GM12878 (cell line): Measurements from ENCODE around the gene HMOX1. TPM values are rescaled to one million over a fixed set of nuclear protein-coding genes. Genes with fewer than 3 reads are reported as not detected.

Experiments used
- ATAC-seq: fragments of 200-7000 bp; cut with Tn5 transposase; 3 replicates; pipeline ENCODE4 v1.9.1; 2020; ENCODE audit warnings: mild to moderate bottlenecking, moderate library complexity
- BruUV-seq: library from RNA; stranded (reverse); fragments of 400-500 nt; replicated peaks from 2 replicates; lab custom pipeline; 2021; lab: Mats Ljungman, UMichigan
- CTCF ChIA-PET: fragments of 300-600 bp; sonication (Branson Sonifier 250); formaldehyde crosslinking; extraction: SDS; loops from one replicate; lab custom pipeline; 2021; ENCODE audit warnings: inconsistent platforms; lab: Yijun Ruan, JAX
- POLR2A ChIA-PET: fragments of 350-600 bp; formaldehyde crosslinking; extraction: SDS; loops from one replicate; lab custom pipeline; 2021; ENCODE audit warnings: inconsistent platforms; lab: Charles Lee
- RAD21 ChIA-PET: fragments of 300-600 bp; sonication (Branson Sonifier 250); formaldehyde crosslinking; loops from one replicate; lab custom pipeline; 2023; ENCODE audit warnings: antibody characterized with exemption; ENCODE audit not compliant: unreplicated experiment; lab: Charles Lee
- SMC1A ChIA-PET: fragments of 300-600 bp; sonication (Branson Sonifier 250); formaldehyde crosslinking; loops from one replicate; lab custom pipeline; 2023; ENCODE audit not compliant: unreplicated experiment, uncharacterized antibody; lab: Charles Lee
- DNase-seq: peaks from one replicate; pipeline ENCODE4 v3.0.0-alpha.2; 2011; ENCODE audit warnings: low read depth, low spot score
- FAIRE-seq: peaks from 3 replicates; lab custom pipeline; 2011; peaks lifted over from hg19 to GRCh38; lab: Jason Lieb, UNC
- H2AFZ ChIP-seq: 2 replicates; pipeline ENCODE4 v1.6.0; 2011; ENCODE audit warnings: low read depth, low read length, control low read depth; ENCODE audit not compliant: control insufficient read depth
- H3K27ac ChIP-seq: 2 replicates; pipeline ENCODE4 v1.5.1; 2011; ENCODE audit warnings: control low read depth; ENCODE audit not compliant: control insufficient read depth, insufficient read depth
- H3K27me3 ChIP-seq, 2 experiments: replicated peaks in 1 of 2; 2 replicates each; pipeline versions ENCODE4 v1.6.0 to v1.6.1; 2011; ENCODE audit warnings: low read length in 1 of 2; ENCODE audit not compliant: control insufficient read depth in 2 of 2, insufficient read depth in 2 of 2
- H3K36me3 ChIP-seq, 2 experiments: 2 replicates each; pipeline ENCODE4 v1.5.1; 2011; ENCODE audit warnings: low read length in 1 of 2; ENCODE audit not compliant: control insufficient read depth in 2 of 2, insufficient read depth in 2 of 2
- H3K4me1 ChIP-seq: 2 replicates; pipeline ENCODE4 v1.6.1; 2011; ENCODE audit warnings: mild to moderate bottlenecking, low read length, moderate library complexity, mixed read lengths; ENCODE audit not compliant: control insufficient read depth, insufficient read depth
- H3K4me2 ChIP-seq: 2 replicates; pipeline ENCODE4 v1.6.0; 2011; ENCODE audit warnings: control low read depth; ENCODE audit not compliant: control insufficient read depth, insufficient read depth
- H3K4me3 ChIP-seq: fragments of 200-600 bp; sonication (generic); 2 replicates; pipeline ENCODE4 v1.5.1; 2016
- H3K79me2 ChIP-seq: 2 replicates; pipeline ENCODE4 v1.6.0; 2011; ENCODE audit warnings: low read length; ENCODE audit not compliant: control insufficient read depth, insufficient read depth
- H3K9ac ChIP-seq: 2 replicates; pipeline ENCODE4 v1.8.0; 2011; ENCODE audit warnings: low read length, control low read depth, mixed read lengths; ENCODE audit not compliant: control insufficient read depth, insufficient read depth
- H3K9me3 ChIP-seq: replicated peaks from 3 replicates; pipeline ENCODE4 v1.5.1; 2011; ENCODE audit warnings: mild to moderate bottlenecking, low read length; ENCODE audit not compliant: control insufficient read depth, insufficient read depth
- H4K20me1 ChIP-seq: 2 replicates; pipeline ENCODE4 v1.6.0; 2011; ENCODE audit not compliant: control insufficient read depth, insufficient read depth
- ASH2L ChIP-seq: fragments of 300-600, 200-600 bp; sonication (generic); IDR thresholded peaks from 2 replicates; pipeline ENCODE4 v1.6.1; 2017; ENCODE audit warnings: low read depth, mild to moderate bottlenecking, borderline replicate concordance
- BACH1 ChIP-seq: fragments of 450-650 bp; IDR thresholded peaks from 2 replicates; pipeline ENCODE4 v1.6.1; 2017; ENCODE audit warnings: mild to moderate bottlenecking, borderline replicate concordance
- BHLHE40 ChIP-seq, 2 experiments: fragments of 450-650 bp in 1 of 2; IDR thresholded peaks; 2 replicates each; pipeline ENCODE4 v1.6.1; 2011 to 2017; ENCODE audit warnings: low read depth in 2 of 2, borderline replicate concordance in 1 of 2, improper control_type of control experiment in 1 of 2, low read length in 1 of 2, mild to moderate bottlenecking in 1 of 2
- CBX3 ChIP-seq: fragments of 200-600 bp; sonication (generic); IDR thresholded peaks from 2 replicates; pipeline ENCODE4 v1.6.1; 2016; ENCODE audit warnings: low read depth, borderline replicate concordance
- EP300 ChIP-seq, 2 experiments: fragments of 150-350 bp in 1 of 2; IDR thresholded peaks; 2 replicates each; pipeline ENCODE4 v1.6.1; 2011 to 2012; ENCODE audit warnings: low read depth in 2 of 2, low read length in 2 of 2, borderline replicate concordance in 1 of 2, improper control_type of control experiment in 1 of 2, inconsistent platforms in 1 of 2; ENCODE audit not compliant: control insufficient read depth in 1 of 2
- FOXK2 ChIP-seq: fragments of 450-650 bp; IDR thresholded peaks from 2 replicates; pipeline ENCODE4 v1.6.1; 2017; ENCODE audit warnings: mild to moderate bottlenecking, moderate library complexity
- GATAD2B ChIP-seq: fragments of 450-650 bp; conservative IDR thresholded peaks from 2 replicates; pipeline ENCODE4 v1.6.1; 2017; ENCODE audit warnings: low read depth, mild to moderate bottlenecking, moderate library complexity
- JUND ChIP-seq: IDR thresholded peaks from 2 replicates; pipeline ENCODE4 v1.6.1; 2012; ENCODE audit warnings: low read depth, mild to moderate bottlenecking, low read length, improper control_type of control experiment, moderate library complexity
- NR2F1 ChIP-seq: fragments of 450-650 bp; conservative IDR thresholded peaks from 2 replicates; pipeline ENCODE4 v1.6.1; 2017; ENCODE audit warnings: mild to moderate bottlenecking
- PAX8 ChIP-seq: fragments of 450-650 bp; IDR thresholded peaks from 2 replicates; pipeline ENCODE4 v1.6.1; 2017; ENCODE audit warnings: mild to moderate bottlenecking, moderate library complexity
- RBBP5 ChIP-seq: fragments of 200-600 bp; sonication (generic); conservative IDR thresholded peaks from 2 replicates; pipeline ENCODE4 v1.6.1; 2016
- RCOR1 ChIP-seq: conservative IDR thresholded peaks from 2 replicates; pipeline ENCODE4 v1.6.1; 2012; ENCODE audit warnings: low read depth, low read length, improper control_type of control experiment
- SIN3A ChIP-seq: IDR thresholded peaks from 2 replicates; pipeline ENCODE4 v1.6.1; 2012; ENCODE audit warnings: low read depth, low read length, improper control_type of control experiment
- SMAD5 ChIP-seq: IDR thresholded peaks from 2 replicates; pipeline ENCODE4 v1.6.1; 2016; ENCODE audit warnings: antibody characterized with exemption, low read depth
- SREBF1 ChIP-seq: IDR thresholded peaks from 2 replicates; pipeline ENCODE4 v1.6.1; 2012; ENCODE audit warnings: mild to moderate bottlenecking, low read length
- SREBF2 ChIP-seq: IDR thresholded peaks from 2 replicates; pipeline ENCODE4 v1.6.1; 2012; ENCODE audit warnings: mild to moderate bottlenecking, low read length
- STAT1 ChIP-seq: fragments of 450-650 bp; conservative IDR thresholded peaks from 2 replicates; pipeline ENCODE4 v1.6.1; 2014; ENCODE audit warnings: antibody characterized with exemption, mild to moderate bottlenecking
- TCF12 ChIP-seq: IDR thresholded peaks from 2 replicates; pipeline ENCODE4 v1.6.1; 2011; ENCODE audit warnings: low read depth, mild to moderate bottlenecking, low read length
- TCF3 ChIP-seq: IDR thresholded peaks from 2 replicates; pipeline ENCODE4 v1.6.1; 2012; ENCODE audit warnings: low read depth, mild to moderate bottlenecking, low read length, borderline replicate concordance; ENCODE audit not compliant: insufficient read depth
- ZNF24 ChIP-seq: fragments of 450-650 bp; IDR thresholded peaks from 2 replicates; pipeline ENCODE4 v1.6.1; 2017; ENCODE audit warnings: antibody characterized with exemption, mild to moderate bottlenecking
- whole genome bisulfite sequencing: methylation state at CpG from one replicate; pipeline ENCODE4 v1.1.6; 2016; ENCODE audit warnings: low lambda C conversion rate; ENCODE audit not compliant: insufficient replicate concordance, insufficient coverage; ENCODE audit errors: missing lambda C conversion rate; 5-methylcytosine and 5-hydroxymethylcytosine counted together
- in situ Hi-C: fragments of 300-500 bp; cut with MboI; formaldehyde crosslinking; loops from 9 replicates; pipeline ENCODE4 v1.14.3; 2018; ENCODE audit warnings: mixed read lengths
- intact Hi-C: fragments of 100-400 bp; cut with micrococcal nuclease; formaldehyde crosslinking; loops from one replicate; pipeline ENCODE4 v1.14.2; 2022; ENCODE audit not compliant: unreplicated experiment
- polyA plus RNA-seq, 11 experiments: library from polyadenylated mRNA; depleted of rRNA in 4 of 11; unstranded in 6 of 11; stranded (reverse) in 5 of 11; fragments of >200 nt; fragmentation: Nextera tagmentation in 4 of 11; fragmentation: Illumina TruSeq in 1 of 11; extraction: Ambion mirVana in 4 of 11; extraction: Trizol in 1 of 11; gene quantifications; 1 replicate in 1 of 11; 2 replicates in 10 of 11; pipeline versions ENCODE4 v1.2.1 to v1.2.3, GENCODE V29; 2011 to 2016; ENCODE audit warnings: inconsistent platforms in 2 of 11, missing spikeins in 2 of 11, low read depth in 1 of 11
- total RNA-seq, 4 experiments: library from RNA; depleted of rRNA in 3 of 4; stranded (reverse); fragments of >200 nt in 3 of 4; fragmentation: Illumina TruSeq in 1 of 4; extraction: Trizol in 1 of 4; gene quantifications; 2 replicates each; pipeline versions ENCODE4 v1.2.1 to v1.2.3, GENCODE V29; 2013 to 2021
- TF ChIP-seq, protein P1 (sequence below): fragments of 450-650 bp; formaldehyde crosslinking; IDR thresholded peaks from 2 replicates; pipeline ENCODE4 v1.4.0; 2020; ENCODE audit warnings: mild to moderate bottlenecking, moderate library complexity
- TF ChIP-seq, protein P2 (sequence below): IDR thresholded peaks from 2 replicates; pipeline ENCODE4 v1.6.1; 2011; ENCODE audit warnings: borderline replicate concordance, low read depth, mild to moderate bottlenecking, moderate library complexity, mixed read lengths, low read length; ENCODE audit not compliant: insufficient read depth; ENCODE audit errors: extremely low read length

The HMOX1 gene
- total and polyA plus RNA-seq, 10 of the 15 experiments (the other 5 are each of a cell fraction or from before 2014, with no cell fraction given), result 1.5 to 36.7 (median 18.8) TPM

DNA sequence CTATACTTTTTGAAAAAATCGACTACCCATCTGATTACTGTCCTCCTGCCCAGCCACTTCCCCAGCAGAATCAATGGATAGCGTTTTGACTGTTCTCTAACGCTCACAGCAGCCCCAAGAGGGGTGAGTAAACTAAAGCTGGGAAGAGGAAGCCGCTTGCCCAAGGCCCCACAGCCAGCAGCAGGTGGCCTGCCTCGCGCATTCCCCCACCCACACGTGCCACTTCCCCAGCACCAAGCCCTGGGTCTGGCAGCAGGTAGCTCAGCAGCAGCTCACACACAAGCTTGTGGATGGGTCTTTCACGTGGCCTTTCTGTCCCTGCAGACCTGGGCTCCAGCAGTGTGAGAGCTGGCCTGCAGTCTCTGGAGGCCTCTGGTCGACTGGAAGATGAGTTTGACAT, 46.9 kb upstream of the HMOX1 start:
- Histone ChIP-seq H3K4me1 (peaks cover 9% of the 10 kb centered on the region), H3K79me2 (no peaks in the 10 kb centered on the region), H3K9me3 (no peaks in the 10 kb centered on the region), H3K27me3 (no peaks in the 10 kb centered on the region), H3K4me3 (no peak overlapping the region), H2AFZ (no peak overlapping the region), H3K9ac (no peak overlapping the region), H3K27ac (no peak overlapping the region), H4K20me1 (no peaks in the 10 kb centered on the region), H3K4me2 (no peak overlapping the region), H3K36me3 (peaks cover 0 to 25% of the 10 kb centered on the region in 2 experiments; a peak in 2 of 4 replicates)
- ChIA-PET POLR2A (interaction anchor here (1.6 kb wide), 1 partner anchor 28 kb away, joined by 5 read pairs; no protein-coding TSS in a partner anchor), CTCF (interaction anchor here (0.6 to 1.6 kb wide), 5 partner anchors 27 to 303 kb away, joined by 3 to 7 read pairs (median 4); no protein-coding TSS in a partner anchor), SMC1A (interaction anchor here (0.8 to 2.1 kb wide), 6 partner anchors 17 to 102 kb away, joined by 3 to 6 read pairs (median 3); partner anchors contain the start of gene TOM1), RAD21 (interaction anchor here (0.7 to 1.6 kb wide), 4 partner anchors 17 to 76 kb away, joined by 3 to 6 read pairs (median 4); partner anchors contain the start of gene TOM1)
- DNase-seq, result no peak
- peak; percentile 73 for ATAC-seq
- in situ Hi-C loops, result no loop called here
- intact Hi-C loops, result no loop called here
- BruUV-seq, result no TSS peak
- WGBS, result 16% methylated on average over 9 of the region's 9 CpGs
- no peak for FAIRE-seq
- TF ChIP-seq TCF3 (0 out of 2 replicates have a peak, but pooled peaks have one; percentile 61), ZNF24 (no peak), RBBP5 (no peak), BACH1 (no peak), ASH2L (no peak), CBX3 (no peak), STAT1 (no peak), NR2F1 (no peak), BHLHE40 (IDR thresholded peaks at IDR 0.05; ENCODE audit: borderline replicate concordance in 1 of 2, low read depth in 2 of 2, low read length in 1 of 2) (peak; percentile 67 to 86), FOXK2 (no peak), JUND (no peak), SREBF2 (no peak), SREBF1 (no peak), GATAD2B (0 out of 2 replicates have a peak, but pooled peaks have one; percentile 49), SMAD5 (no peak), PAX8 (no peak), SIN3A (no peak), TCF12 (peak; percentile 77), RCOR1 (no peak), EP300 (IDR thresholded peaks at IDR 0.05; ENCODE audit: borderline replicate concordance in 1 of 2, control insufficient read depth in 1 of 2, low read depth in 2 of 2, low read length in 2 of 2) (no peak)
- TF ChIP-seq, protein P1, sequence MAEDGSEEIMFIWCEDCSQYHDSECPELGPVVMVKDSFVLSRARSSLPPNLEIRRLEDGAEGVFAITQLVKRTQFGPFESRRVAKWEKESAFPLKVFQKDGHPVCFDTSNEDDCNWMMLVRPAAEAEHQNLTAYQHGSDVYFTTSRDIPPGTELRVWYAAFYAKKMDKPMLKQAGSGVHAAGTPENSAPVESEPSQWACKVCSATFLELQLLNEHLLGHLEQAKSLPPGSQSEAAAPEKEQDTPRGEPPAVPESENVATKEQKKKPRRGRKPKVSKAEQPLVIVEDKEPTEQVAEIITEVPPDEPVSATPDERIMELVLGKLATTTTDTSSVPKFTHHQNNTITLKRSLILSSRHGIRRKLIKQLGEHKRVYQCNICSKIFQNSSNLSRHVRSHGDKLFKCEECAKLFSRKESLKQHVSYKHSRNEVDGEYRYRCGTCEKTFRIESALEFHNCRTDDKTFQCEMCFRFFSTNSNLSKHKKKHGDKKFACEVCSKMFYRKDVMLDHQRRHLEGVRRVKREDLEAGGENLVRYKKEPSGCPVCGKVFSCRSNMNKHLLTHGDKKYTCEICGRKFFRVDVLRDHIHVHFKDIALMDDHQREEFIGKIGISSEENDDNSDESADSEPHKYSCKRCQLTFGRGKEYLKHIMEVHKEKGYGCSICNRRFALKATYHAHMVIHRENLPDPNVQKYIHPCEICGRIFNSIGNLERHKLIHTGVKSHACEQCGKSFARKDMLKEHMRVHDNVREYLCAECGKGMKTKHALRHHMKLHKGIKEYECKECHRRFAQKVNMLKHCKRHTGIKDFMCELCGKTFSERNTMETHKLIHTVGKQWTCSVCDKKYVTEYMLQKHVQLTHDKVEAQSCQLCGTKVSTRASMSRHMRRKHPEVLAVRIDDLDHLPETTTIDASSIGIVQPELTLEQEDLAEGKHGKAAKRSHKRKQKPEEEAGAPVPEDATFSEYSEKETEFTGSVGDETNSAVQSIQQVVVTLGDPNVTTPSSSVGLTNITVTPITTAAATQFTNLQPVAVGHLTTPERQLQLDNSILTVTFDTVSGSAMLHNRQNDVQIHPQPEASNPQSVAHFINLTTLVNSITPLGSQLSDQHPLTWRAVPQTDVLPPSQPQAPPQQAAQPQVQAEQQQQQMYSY (CRISPR knock-in tag), result no peak
- TF ChIP-seq, protein P2, sequence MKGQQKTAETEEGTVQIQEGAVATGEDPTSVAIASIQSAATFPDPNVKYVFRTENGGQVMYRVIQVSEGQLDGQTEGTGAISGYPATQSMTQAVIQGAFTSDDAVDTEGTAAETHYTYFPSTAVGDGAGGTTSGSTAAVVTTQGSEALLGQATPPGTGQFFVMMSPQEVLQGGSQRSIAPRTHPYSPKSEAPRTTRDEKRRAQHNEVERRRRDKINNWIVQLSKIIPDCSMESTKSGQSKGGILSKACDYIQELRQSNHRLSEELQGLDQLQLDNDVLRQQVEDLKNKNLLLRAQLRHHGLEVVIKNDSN, result peak; percentile 3
